HCT116 (cell line): Measurements from ENCODE around the gene NR5A2. TPM values are rescaled to one million over a fixed set of nuclear protein-coding genes. Genes with fewer than 3 reads are reported as not detected.

Experiments used
- ATAC-seq: fragments of 200-7000 bp; cut with Tn5 transposase; 2 replicates; pipeline ENCODE4 v1.9.1; 2020; ENCODE audit warnings: mild to moderate bottlenecking, moderate library complexity
- BruUV-seq: library from RNA; stranded (reverse); fragments of 400-500 nt; replicated peaks from 2 replicates; lab custom pipeline; 2021; lab: Mats Ljungman, UMichigan
- CTCF ChIA-PET: fragments of 300-600 bp; sonication (Branson Sonifier 250); formaldehyde crosslinking; loops from one replicate; lab custom pipeline; 2021; ENCODE audit warnings: antibody characterized with exemption; lab: Charles Lee
- POLR2A ChIA-PET: fragments of 300-600, 350-600 bp; sonication (Branson Sonifier 250); formaldehyde crosslinking; loops from one replicate; lab custom pipeline; 2021; ENCODE audit warnings: antibody characterized with exemption; lab: Charles Lee
- RAD21 ChIA-PET, 2 experiments: fragments of 300-600 bp; sonication (Branson Sonifier 250); formaldehyde crosslinking; loops; one replicate each; lab custom pipeline; 2023; ENCODE audit warnings: low total read pairs in 2 of 2; ENCODE audit not compliant: uncharacterized antibody in 2 of 2, unreplicated experiment in 2 of 2, low non-redundant PET in 1 of 2; lab: Charles Lee
- DNase-seq: peaks from one replicate; pipeline ENCODE4 v3.0.0-alpha.2; 2010; ENCODE audit warnings: low read depth, low spot score
- H2AFZ ChIP-seq: fragments of 200-600 bp; shearing (Covaris generic), sonication (generic); 2 replicates; pipeline ENCODE4 v1.6.1; 2017; ENCODE audit warnings: low read depth, mixed run types, mixed read lengths, antibody characterized with exemption, low read length; ENCODE audit not compliant: poor library complexity, severe bottlenecking
- H3K27ac ChIP-seq: 2 replicates; pipeline ENCODE4 v1.5.1; 2012; ENCODE audit warnings: low read depth, low read length
- H3K27me3 ChIP-seq: fragments of 200-600 bp; sonication (generic); 2 replicates; pipeline ENCODE4 v1.6.1; 2016; ENCODE audit warnings: mixed run types, low read length, mixed read lengths; ENCODE audit not compliant: insufficient read depth
- H3K36me3 ChIP-seq, 2 experiments: fragments of 200-500 bp in 1 of 2; fragments of 200-600 bp in 1 of 2; sonication (Bioruptor generic) in 1 of 2; sonication (generic) in 1 of 2; 2 replicates each; pipeline versions ENCODE4 v1.5.1 to v1.6.1; 2014 to 2016; ENCODE audit warnings: low read length in 2 of 2, inconsistent platforms in 1 of 2, mixed read lengths in 1 of 2, mixed run types in 1 of 2; ENCODE audit not compliant: insufficient read depth in 2 of 2, control insufficient read depth in 1 of 2
- H3K4me1 ChIP-seq, 2 experiments: fragments of 200-600 bp in 1 of 2; sonication (generic) in 1 of 2; 2 replicates each; pipeline versions ENCODE4 v1.5.1 to v1.6.1; 2012 to 2017; ENCODE audit warnings: low read length in 2 of 2, inconsistent platforms in 1 of 2, mild to moderate bottlenecking in 1 of 2, mixed read lengths in 1 of 2, mixed run types in 1 of 2, moderate library complexity in 1 of 2; ENCODE audit not compliant: insufficient read depth in 2 of 2, control insufficient read depth in 1 of 2
- H3K4me2 ChIP-seq: fragments of 200-600 bp; sonication (generic); 2 replicates; pipeline ENCODE4 v1.6.1; 2017; ENCODE audit warnings: mixed run types, low read length, mixed read lengths
- H3K4me3 ChIP-seq, 2 experiments: fragments of 200-600 bp in 1 of 2; sonication (generic) in 1 of 2; replicated peaks in 1 of 2; 2 replicates each; pipeline ENCODE4 v1.5.1; 2011 to 2016; ENCODE audit warnings: low read length in 2 of 2, control low read depth in 1 of 2, low read depth in 1 of 2, mild to moderate bottlenecking in 1 of 2, mixed read lengths in 1 of 2, mixed run types in 1 of 2
- H3K79me2 ChIP-seq: fragments of 200-600 bp; sonication (generic); 2 replicates; pipeline ENCODE4 v1.6.1; 2017; ENCODE audit warnings: mild to moderate bottlenecking, mixed run types, low read length, moderate library complexity, mixed read lengths; ENCODE audit not compliant: insufficient read depth
- H3K9ac ChIP-seq: fragments of 200-600 bp; sonication (generic); 2 replicates; pipeline ENCODE4 v1.6.1; 2016; ENCODE audit warnings: low read length, mixed read lengths
- H3K9me2 ChIP-seq: fragments of 200-600 bp; sonication (generic), shearing (Covaris generic); 2 replicates; pipeline ENCODE4 v1.6.1; 2017; ENCODE audit warnings: mixed run types, mild to moderate bottlenecking, moderate library complexity; ENCODE audit not compliant: insufficient read depth
- H3K9me3 ChIP-seq, 2 experiments: fragments of 200-500 bp in 1 of 2; fragments of 200-600 bp in 1 of 2; sonication (Bioruptor generic) in 1 of 2; sonication (generic) in 1 of 2; 2 replicates each; pipeline ENCODE4 v1.6.1; 2014 to 2017; ENCODE audit warnings: low read length in 2 of 2, mixed read lengths in 2 of 2, inconsistent platforms in 1 of 2, low read depth in 1 of 2, mild to moderate bottlenecking in 1 of 2, mixed run types in 1 of 2, moderate library complexity in 1 of 2; ENCODE audit not compliant: control insufficient read depth in 1 of 2, insufficient read depth in 1 of 2
- H4K20me1 ChIP-seq: fragments of 200-600 bp; sonication (generic), shearing (Covaris generic); 2 replicates; pipeline ENCODE4 v1.6.1; 2017; ENCODE audit warnings: mixed run types, mild to moderate bottlenecking, moderate library complexity; ENCODE audit not compliant: insufficient read depth
- CBX3 ChIP-seq: IDR thresholded peaks from 2 replicates; pipeline ENCODE4 v1.6.1; 2012; ENCODE audit warnings: low read depth
- CEBPB ChIP-seq: IDR thresholded peaks from 2 replicates; pipeline ENCODE4 v1.6.1; 2012; ENCODE audit warnings: low read depth
- CTCF ChIP-seq, 3 experiments: fragments of 200-600 bp in 1 of 3; sonication (generic) in 1 of 3; IDR thresholded peaks in 2 of 3; conservative IDR thresholded peaks in 1 of 3; 2 replicates each; pipeline ENCODE4 v1.5.1; 2012 to 2017; ENCODE audit warnings: low read depth in 2 of 3, low read length in 2 of 3, antibody characterized with exemption in 1 of 3, borderline replicate concordance in 1 of 3, control low read depth in 1 of 3, mild to moderate bottlenecking in 1 of 3, mixed read lengths in 1 of 3, mixed run types in 1 of 3, moderate library complexity in 1 of 3; ENCODE audit not compliant: insufficient read depth in 1 of 3
- EGR1 ChIP-seq: IDR thresholded peaks from 2 replicates; pipeline ENCODE4 v1.6.1; 2012; ENCODE audit warnings: low read depth
- ELF1 ChIP-seq: IDR thresholded peaks from 2 replicates; pipeline ENCODE4 v1.6.1; 2012; ENCODE audit warnings: low read depth, borderline replicate concordance
- POLR2A ChIP-seq: IDR thresholded peaks from 2 replicates; pipeline ENCODE4 v1.7.0; 2011; ENCODE audit warnings: borderline replicate concordance; ENCODE audit not compliant: insufficient read depth, insufficient read length; ENCODE audit errors: extremely low read depth
- POLR2AphosphoS5 ChIP-seq: IDR thresholded peaks from 2 replicates; pipeline ENCODE4 v1.6.1; 2011; ENCODE audit warnings: mild to moderate bottlenecking, low read depth, low read length, moderate library complexity
- SIN3A ChIP-seq: IDR thresholded peaks from 2 replicates; pipeline ENCODE4 v1.6.1; 2012; ENCODE audit warnings: low read depth
- SP1 ChIP-seq: IDR thresholded peaks from 2 replicates; pipeline ENCODE4 v1.6.1; 2012; ENCODE audit warnings: low read depth
- SRF ChIP-seq: IDR thresholded peaks from 2 replicates; pipeline ENCODE4 v1.6.1; 2012; ENCODE audit warnings: low read depth
- YY1 ChIP-seq: IDR thresholded peaks from 2 replicates; pipeline ENCODE4 v1.6.1; 2011; ENCODE audit warnings: low read length, low read depth, moderate library complexity, mild to moderate bottlenecking; ENCODE audit not compliant: insufficient replicate concordance; ENCODE audit errors: extremely low read depth
- ZFX ChIP-seq: fragments of 450-650 bp; IDR thresholded peaks from 2 replicates; pipeline ENCODE4 v1.6.1; 2017
- ZNF274 ChIP-seq: fragments of 200-500 bp; sonication (Bioruptor generic); IDR thresholded peaks from 2 replicates; pipeline ENCODE4 v1.6.1; 2014; ENCODE audit warnings: mild to moderate bottlenecking, low read depth, low read length, inconsistent platforms
- intact Hi-C: fragments of 100-400 bp; cut with micrococcal nuclease; formaldehyde crosslinking; loops from 2 replicates; pipeline ENCODE4 v1.10.0; 2022
- total RNA-seq: library from RNA; stranded (reverse); gene quantifications from one replicate; pipeline ENCODE4 v1.2.1, GENCODE V29; 2021; ENCODE audit not compliant: unreplicated experiment
- TF ChIP-seq, protein P1 (sequence below): IDR thresholded peaks from 2 replicates; pipeline ENCODE4 v1.6.1; 2012
- TF ChIP-seq, protein P2 (sequence below): IDR thresholded peaks from 2 replicates; pipeline ENCODE4 v1.6.1; 2011; ENCODE audit warnings: mild to moderate bottlenecking, low read length, moderate library complexity; ENCODE audit not compliant: insufficient replicate concordance; ENCODE audit errors: extremely low read depth
- TF ChIP-seq, protein P3 (sequence below): IDR thresholded peaks from 2 replicates; pipeline ENCODE4 v1.6.1; 2012; ENCODE audit warnings: low read depth
- TF ChIP-seq, protein P4 (sequence below): IDR thresholded peaks from 2 replicates; pipeline ENCODE4 v1.6.1; 2012

The NR5A2 gene
- total RNA-seq, 1 experiment from 2014 or later: 0.91 TPM

GRCh38 chr1:200037904-200038303 lies 10.4 kb downstream of the NR5A2 start:
- H3K27me3 ChIP-seq: no peaks in the 10 kb centered on the region
- TF ChIP-seq, protein P1, sequence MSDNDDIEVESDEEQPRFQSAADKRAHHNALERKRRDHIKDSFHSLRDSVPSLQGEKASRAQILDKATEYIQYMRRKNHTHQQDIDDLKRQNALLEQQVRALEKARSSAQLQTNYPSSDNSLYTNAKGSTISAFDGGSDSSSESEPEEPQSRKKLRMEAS: no peak
- TF ChIP-seq CBX3: no peak
- TF ChIP-seq CEBPB: no peak
- TF ChIP-seq SP1: no peak
- TF ChIP-seq, protein P2, sequence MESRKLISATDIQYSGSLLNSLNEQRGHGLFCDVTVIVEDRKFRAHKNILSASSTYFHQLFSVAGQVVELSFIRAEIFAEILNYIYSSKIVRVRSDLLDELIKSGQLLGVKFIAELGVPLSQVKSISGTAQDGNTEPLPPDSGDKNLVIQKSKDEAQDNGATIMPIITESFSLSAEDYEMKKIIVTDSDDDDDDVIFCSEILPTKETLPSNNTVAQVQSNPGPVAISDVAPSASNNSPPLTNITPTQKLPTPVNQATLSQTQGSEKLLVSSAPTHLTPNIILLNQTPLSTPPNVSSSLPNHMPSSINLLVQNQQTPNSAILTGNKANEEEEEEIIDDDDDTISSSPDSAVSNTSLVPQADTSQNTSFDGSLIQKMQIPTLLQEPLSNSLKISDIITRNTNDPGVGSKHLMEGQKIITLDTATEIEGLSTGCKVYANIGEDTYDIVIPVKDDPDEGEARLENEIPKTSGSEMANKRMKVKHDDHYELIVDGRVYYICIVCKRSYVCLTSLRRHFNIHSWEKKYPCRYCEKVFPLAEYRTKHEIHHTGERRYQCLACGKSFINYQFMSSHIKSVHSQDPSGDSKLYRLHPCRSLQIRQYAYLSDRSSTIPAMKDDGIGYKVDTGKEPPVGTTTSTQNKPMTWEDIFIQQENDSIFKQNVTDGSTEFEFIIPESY: no peak
- no peak for TF ChIP-seq ZFX
- TF ChIP-seq SRF: no peak
- TF ChIP-seq ZNF274: no peak
- TF ChIP-seq, protein P3, sequence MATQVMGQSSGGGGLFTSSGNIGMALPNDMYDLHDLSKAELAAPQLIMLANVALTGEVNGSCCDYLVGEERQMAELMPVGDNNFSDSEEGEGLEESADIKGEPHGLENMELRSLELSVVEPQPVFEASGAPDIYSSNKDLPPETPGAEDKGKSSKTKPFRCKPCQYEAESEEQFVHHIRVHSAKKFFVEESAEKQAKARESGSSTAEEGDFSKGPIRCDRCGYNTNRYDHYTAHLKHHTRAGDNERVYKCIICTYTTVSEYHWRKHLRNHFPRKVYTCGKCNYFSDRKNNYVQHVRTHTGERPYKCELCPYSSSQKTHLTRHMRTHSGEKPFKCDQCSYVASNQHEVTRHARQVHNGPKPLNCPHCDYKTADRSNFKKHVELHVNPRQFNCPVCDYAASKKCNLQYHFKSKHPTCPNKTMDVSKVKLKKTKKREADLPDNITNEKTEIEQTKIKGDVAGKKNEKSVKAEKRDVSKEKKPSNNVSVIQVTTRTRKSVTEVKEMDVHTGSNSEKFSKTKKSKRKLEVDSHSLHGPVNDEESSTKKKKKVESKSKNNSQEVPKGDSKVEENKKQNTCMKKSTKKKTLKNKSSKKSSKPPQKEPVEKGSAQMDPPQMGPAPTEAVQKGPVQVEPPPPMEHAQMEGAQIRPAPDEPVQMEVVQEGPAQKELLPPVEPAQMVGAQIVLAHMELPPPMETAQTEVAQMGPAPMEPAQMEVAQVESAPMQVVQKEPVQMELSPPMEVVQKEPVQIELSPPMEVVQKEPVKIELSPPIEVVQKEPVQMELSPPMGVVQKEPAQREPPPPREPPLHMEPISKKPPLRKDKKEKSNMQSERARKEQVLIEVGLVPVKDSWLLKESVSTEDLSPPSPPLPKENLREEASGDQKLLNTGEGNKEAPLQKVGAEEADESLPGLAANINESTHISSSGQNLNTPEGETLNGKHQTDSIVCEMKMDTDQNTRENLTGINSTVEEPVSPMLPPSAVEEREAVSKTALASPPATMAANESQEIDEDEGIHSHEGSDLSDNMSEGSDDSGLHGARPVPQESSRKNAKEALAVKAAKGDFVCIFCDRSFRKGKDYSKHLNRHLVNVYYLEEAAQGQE: no peak
- TF ChIP-seq POLR2A: no peak
- TF ChIP-seq CTCF (IDR thresholded peaks at IDR 0.05 in 2 of 3, conservative IDR thresholded peaks at IDR 0.05 in 1 of 3; ENCODE audit: borderline replicate concordance in 1 of 3, insufficient read depth in 1 of 3, low read depth in 2 of 3, low read length in 2 of 3): no peak
- TF ChIP-seq ELF1: no peak
- TF ChIP-seq, protein P4, sequence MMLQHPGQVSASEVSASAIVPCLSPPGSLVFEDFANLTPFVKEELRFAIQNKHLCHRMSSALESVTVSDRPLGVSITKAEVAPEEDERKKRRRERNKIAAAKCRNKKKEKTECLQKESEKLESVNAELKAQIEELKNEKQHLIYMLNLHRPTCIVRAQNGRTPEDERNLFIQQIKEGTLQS: no peak
- TF ChIP-seq SIN3A: no peak
- no peak for TF ChIP-seq POLR2AphosphoS5
- no peak for TF ChIP-seq YY1
- no peak for TF ChIP-seq EGR1
- TF ChIP-seq, all 23 proteins: peak for 0
- ChIA-PET POLR2A (no interaction called here), RAD21 (no interaction called here), CTCF (no interaction called here)
- DNase-seq (no peak), ATAC-seq (no peak)
- no peaks in the 10 kb centered on the region for H3K9me3 ChIP-seq
- H3K9me2 ChIP-seq: no peaks in the 10 kb centered on the region
- intact Hi-C loops: no loop called here
- no peak overlapping the region for H2AFZ ChIP-seq
- H3K4me3 ChIP-seq: no peak overlapping the region
- H3K4me2 ChIP-seq: no peak overlapping the region
- H3K4me1 ChIP-seq: peaks cover 3 to 13% of the 10 kb centered on the region in 2 experiments; a peak in 3 of 4 replicates
- H3K36me3 ChIP-seq: no peaks in the 10 kb centered on the region
- BruUV-seq: no TSS peak
- no peak overlapping the region for H3K9ac ChIP-seq
- H3K79me2 ChIP-seq: no peaks in the 10 kb centered on the region
- no peaks in the 10 kb centered on the region for H4K20me1 ChIP-seq
- H3K27ac ChIP-seq: no peak overlapping the region
